Aorta (tissue), 5 donors: Measurements from ENCODE around the gene PLEKHG1. TPM values are rescaled to one million over a fixed set of nuclear protein-coding genes. Genes with fewer than 3 reads are reported as not detected.

Source experiments
- ATAC-seq: fragments of 200-7000 bp; cut with Tn5 transposase; one replicate; pipeline ENCODE4 v1.9.1; 2022; ENCODE audit warnings: moderate library complexity; ENCODE audit not compliant: low FRiP score
- DNase-seq, 2 donors: peaks; one replicate each; pipeline ENCODE4 v3.0.0-alpha.2; 2020
- H3K27ac ChIP-seq, 2 donors: one replicate each; pipeline ENCODE4 v1.5.1; 2013; ENCODE audit warnings: low read length in 2 of 2, mild to moderate bottlenecking in 2 of 2, moderate library complexity in 2 of 2, control low read depth in 1 of 2, inconsistent platforms in 1 of 2, low read depth in 1 of 2
- H3K27me3 ChIP-seq, 2 donors: one replicate each; pipeline ENCODE4 v1.6.1; 2013; ENCODE audit warnings: control low read depth in 1 of 2, low read length in 1 of 2, mild to moderate bottlenecking in 1 of 2, moderate library complexity in 1 of 2; ENCODE audit not compliant: insufficient read depth in 2 of 2, control insufficient read depth in 1 of 2
- H3K36me3 ChIP-seq, 2 donors: one replicate each; pipeline ENCODE4 v1.6.1; 2013; ENCODE audit warnings: control low read depth in 1 of 2, low read length in 1 of 2, mild to moderate bottlenecking in 1 of 2; ENCODE audit not compliant: insufficient read depth in 2 of 2, control insufficient read depth in 1 of 2
- H3K4me1 ChIP-seq, 2 donors: one replicate each; pipeline ENCODE4 v1.6.1; 2013; ENCODE audit warnings: low read length in 2 of 2, control low read depth in 1 of 2, mild to moderate bottlenecking in 1 of 2, moderate library complexity in 1 of 2; ENCODE audit not compliant: insufficient read depth in 2 of 2, control insufficient read depth in 1 of 2
- H3K4me3 ChIP-seq, 2 donors: one replicate each; pipeline ENCODE4 v1.5.1; 2013; ENCODE audit warnings: low read length in 2 of 2, control low read depth in 1 of 2, mild to moderate bottlenecking in 1 of 2
- H3K9me3 ChIP-seq: one replicate; pipeline ENCODE4 v1.6.1; 2013; ENCODE audit warnings: mild to moderate bottlenecking, low read length; ENCODE audit not compliant: control insufficient read depth
- WGBS, 2 donors: extraction: QIAGEN DNeasy Blood & Tissue Kit; methylation state at CpG; one replicate each; pipeline ENCODE4 v1.1.7; 2013; 5-methylcytosine and 5-hydroxymethylcytosine counted together
- intact Hi-C, 2 donors: fragments of 100-400 bp; cut with DNase I; formaldehyde crosslinking; loops; one replicate each; pipeline versions ENCODE4 v1.14.2 to v1.15.0; 2022
- polyA plus RNA-seq, 2 donors: library from polyadenylated mRNA; stranded (reverse); fragments of 200-250 nt; gene quantifications; one replicate each; pipeline ENCODE4 v1.2.3, GENCODE V29; 2013
- total RNA-seq, 2 donors: library from RNA; stranded (reverse); fragmentation: NEBNext Ultra II Directional; extraction: Animal tissue kit (Norgen Biotek cat#: 25700); gene quantifications; one replicate each; pipeline ENCODE4 v1.2.1, GENCODE V29; 2021
- donor health status: healthy with polysubstance abuse.
- donor health status: Bipolar disorder and iron deficiency.
- donor health status: DM: no; HTN: no; CAD: no.
- donor health status: DM: no; HTN: no; CAD: no.
- donor health status: DM: yes; HTN: yes; CAD: no.

The PLEKHG1 gene
- total and polyA plus RNA-seq, 4 donors, result 1.6 to 62.7 (median 19.1) TPM

- Histone ChIP-seq H3K9me3 (no peaks in the 10 kb centered on the region), H3K4me3 (no peak overlapping the region), H3K4me1 (no peaks in the 10 kb centered on the region), H3K27ac (no peak overlapping the region), H3K27me3 (no peaks in the 10 kb centered on the region), H3K36me3 (no peaks in the 10 kb centered on the region)
- DNase-seq (no peak), ATAC-seq (no peak)
- intact Hi-C loops, result no loop called here
- 81 to 88% methylated on average over 1 of the region's 1 CpG for WGBS, 2 donors
These were observed 37.1 kb downstream of the PLEKHG1 start for GRCh38 chr6:150636808-150637207.

GRCh38 chr6:150637266-150637665, 37.6 kb downstream of the PLEKHG1 start:
- intact Hi-C loops, result no loop called here
- H3K4me1 ChIP-seq, result no peaks in the 10 kb centered on the region

GRCh38 chr6:150638267-150638666, 38.6 kb downstream of the PLEKHG1 start:
- DNase-seq (no peak), ATAC-seq (no peak)
- Histone ChIP-seq H3K27me3 (peaks cover 0 to 2% of the 10 kb centered on the region in 2 donors), H3K4me3 (no peak overlapping the region), H3K36me3 (no peaks in the 10 kb centered on the region), H3K9me3 (no peaks in the 10 kb centered on the region), H3K27ac (no peak overlapping the region), H3K4me1 (no peaks in the 10 kb centered on the region)
- intact Hi-C loops, result no loop called here
- WGBS, 2 donors, result 74 to 75% methylated on average over 1 of the region's 1 CpG

More at GRCh38 chr6:150637266-150637665, 37.6 kb downstream of the PLEKHG1 start:
- Histone ChIP-seq H3K36me3 (no peaks in the 10 kb centered on the region), H3K4me3 (no peak overlapping the region), H3K27ac (no peak overlapping the region), H3K9me3 (no peaks in the 10 kb centered on the region), H3K27me3 (no peaks in the 10 kb centered on the region)
- DNase-seq (no peak), ATAC-seq (no peak)
- WGBS, 2 donors, result 95 to 96% methylated on average over 1 of the region's 1 CpG

- WGBS, 2 donors, result 95 to 97% methylated on average over 1 of the region's 1 CpG
- DNase-seq (no peak), ATAC-seq (no peak)
- H3K27me3 ChIP-seq, result peaks cover 0 to 2% of the 10 kb centered on the region in 2 donors
- H3K4me3 ChIP-seq, result no peak overlapping the region
- H3K9me3 ChIP-seq, result no peaks in the 10 kb centered on the region
- H3K4me1 ChIP-seq, result no peaks in the 10 kb centered on the region
- no peaks in the 10 kb centered on the region for H3K36me3 ChIP-seq
- H3K27ac ChIP-seq, result no peak overlapping the region
- intact Hi-C loops, result no loop called here
These were observed 39.1 kb downstream of the PLEKHG1 start for GRCh38 chr6:150638765-150639164.

GRCh38 chr6:150639823-150640331, 40.2 kb downstream of the PLEKHG1 start:
- intact Hi-C loops, result no loop called here
- ATAC-seq (no peak), DNase-seq (no peak)
- WGBS, 2 donors, result 86 to 97% methylated on average over 9 of the region's 9 CpGs
- Histone ChIP-seq H3K4me3 (no peak overlapping the region), H3K4me1 (no peaks in the 10 kb centered on the region), H3K9me3 (no peaks in the 10 kb centered on the region), H3K27me3 (peaks cover 0 to 2% of the 10 kb centered on the region in 2 donors), H3K36me3 (no peaks in the 10 kb centered on the region), H3K27ac (no peak overlapping the region)

- peaks cover 0 to 2% of the 10 kb centered on the region in 2 donors for H3K27me3 ChIP-seq
- intact Hi-C loops, result no loop called here
- H3K4me1 ChIP-seq, result no peaks in the 10 kb centered on the region
- WGBS, 2 donors, result 79 to 80% methylated on average over 7 of the region's 7 CpGs
- DNase-seq (no peak), ATAC-seq (no peak)
- H3K4me3 ChIP-seq, result no peak overlapping the region
- no peaks in the 10 kb centered on the region for H3K36me3 ChIP-seq
- no peaks in the 10 kb centered on the region for H3K9me3 ChIP-seq
- H3K27ac ChIP-seq, result no peak overlapping the region
These were observed 41.0 kb downstream of the PLEKHG1 start for GRCh38 chr6:150640556-150641209.

- 2 to 4% methylated on average over 6 of the region's 6 CpGs for WGBS, 2 donors
- Histone ChIP-seq H3K9me3 (no peaks in the 10 kb centered on the region), H3K36me3 (no peaks in the 10 kb centered on the region), H3K4me1 (no peaks in the 10 kb centered on the region), H3K27me3 (peaks cover 0 to 2% of the 10 kb centered on the region in 2 donors), H3K27ac (no peak overlapping the region), H3K4me3 (peak overlapping the region; percentile 36 to 64)
- intact Hi-C loops, result no loop called here
- DNase-seq (no peak), ATAC-seq (peak; percentile 57)
These were observed 41.9 kb downstream of the PLEKHG1 start for GRCh38 chr6:150641398-150642139.

- 90 to 94% methylated on average over 2 of the region's 2 CpGs for WGBS, 2 donors
- Histone ChIP-seq H3K9me3 (no peaks in the 10 kb centered on the region), H3K27ac (no peak overlapping the region), H3K36me3 (no peaks in the 10 kb centered on the region), H3K4me1 (no peaks in the 10 kb centered on the region), H3K27me3 (peaks cover 0 to 2% of the 10 kb centered on the region in 2 donors), H3K4me3 (no peak overlapping the region)
- DNase-seq (no peak), ATAC-seq (no peak)
- intact Hi-C loops, result no loop called here
These were observed 46.5 kb downstream of the PLEKHG1 start for GRCh38 chr6:150646228-150646627.

- intact Hi-C loops, result no loop called here
- no peak for ATAC-seq
- no peak overlapping the region for H3K4me3 ChIP-seq
- no peaks in the 10 kb centered on the region for H3K4me1 ChIP-seq
- WGBS, 2 donors, result 80 to 85% methylated on average over 3 of the region's 3 CpGs
- H3K27me3 ChIP-seq, result peaks cover 0 to 2% of the 10 kb centered on the region in 2 donors
- no peaks in the 10 kb centered on the region for H3K9me3 ChIP-seq
- no peak for DNase-seq
- H3K27ac ChIP-seq, result no peak overlapping the region
- no peaks in the 10 kb centered on the region for H3K36me3 ChIP-seq
These were observed 47.4 kb downstream of the PLEKHG1 start for GRCh38 chr6:150647051-150647450.
